HepG2 (cell line): ENCODE results near the gene NUP58. TPM values are rescaled to one million over a fixed set of nuclear protein-coding genes. Genes with fewer than 3 reads are reported as not detected.
A peak's percentile ranks its signal among the peaks of the same experiment; 100 is the strongest.

Experiments
- ATAC-seq: fragments of 200-7000 bp; cut with Tn5 transposase; 3 replicates; pipeline ENCODE4 v1.9.1; 2020; ENCODE audit warnings: mild to moderate bottlenecking, moderate library complexity
- BruUV-seq: library from RNA; stranded (reverse); fragments of 400-500 nt; replicated peaks from 2 replicates; lab custom pipeline; 2021; lab: Mats Ljungman, UMichigan
- CTCF ChIA-PET: fragments of 300-600 bp; formaldehyde crosslinking; extraction: SDS; loops from one replicate; lab custom pipeline; 2021; ENCODE audit warnings: low total read pairs, inconsistent platforms, low intra/inter-chr PET ratio; lab: Yijun Ruan, JAX
- POLR2A ChIA-PET: fragments of 350-600 bp; sonication (Branson Sonifier 250); formaldehyde crosslinking; loops from one replicate; lab custom pipeline; 2020; ENCODE audit warnings: antibody characterized with exemption, inconsistent platforms; lab: Yijun Ruan, JAX
- DNase-seq: peaks from one replicate; pipeline ENCODE4 v3.0.0-alpha.2; 2015; ENCODE audit warnings: low spot score
- FAIRE-seq: peaks from 3 replicates; lab custom pipeline; 2011; peaks lifted over from hg19 to GRCh38; lab: Jason Lieb, UNC
- H2AFZ ChIP-seq: one replicate; pipeline ENCODE4 v1.6.1; 2011; ENCODE audit warnings: low read length, inconsistent platforms
- H3K27ac ChIP-seq: fragments of 300-600 bp; 3 replicates; pipeline ENCODE4 v1.8.0; 2011; ENCODE audit warnings: mixed run types, mild to moderate bottlenecking, mixed read lengths, low read length, inconsistent platforms; ENCODE audit not compliant: insufficient read depth; ENCODE audit errors: extremely low read length
- H3K27me3 ChIP-seq, 2 experiments: fragments of 200-600 bp in 1 of 2; 2 replicates in 1 of 2; 3 replicates in 1 of 2; pipeline versions ENCODE4 v1.6.0 to v1.8.0; 2011; ENCODE audit warnings: low read length in 2 of 2, mild to moderate bottlenecking in 2 of 2, moderate library complexity in 2 of 2, inconsistent platforms in 1 of 2; ENCODE audit not compliant: insufficient read depth in 2 of 2, control insufficient read depth in 1 of 2
- H3K36me3 ChIP-seq, 2 experiments: fragments of 200-600 bp in 1 of 2; replicated peaks in 1 of 2; 2 replicates in 1 of 2; 3 replicates in 1 of 2; pipeline versions ENCODE4 v1.5.1 to v1.8.0; 2011; ENCODE audit warnings: low read length in 2 of 2, inconsistent platforms in 1 of 2; ENCODE audit not compliant: insufficient read depth in 2 of 2, control insufficient read depth in 1 of 2
- H3K4me1 ChIP-seq: 2 replicates; pipeline ENCODE4 v1.5.1; 2012; ENCODE audit warnings: low read length, inconsistent platforms; ENCODE audit not compliant: insufficient read depth
- H3K4me2 ChIP-seq: 2 replicates; pipeline ENCODE4 v1.6.0; 2011; ENCODE audit warnings: low read depth, low read length, inconsistent platforms
- H3K4me3 ChIP-seq, 3 experiments: fragments of 200-600 bp in 1 of 3; sonication (generic), shearing (Covaris generic) in 1 of 3; replicated peaks in 1 of 3; 2 replicates each; pipeline ENCODE4 v1.5.1; 2011 to 2016; ENCODE audit warnings: low read length in 3 of 3, inconsistent platforms in 2 of 3, low read depth in 2 of 3, mild to moderate bottlenecking in 2 of 3, control low read depth in 1 of 3, mixed read lengths in 1 of 3; ENCODE audit not compliant: insufficient read depth in 1 of 3
- H3K79me2 ChIP-seq: one replicate; pipeline ENCODE4 v1.6.1; 2011; ENCODE audit warnings: low read length, inconsistent platforms; ENCODE audit not compliant: insufficient read depth
- H3K9ac ChIP-seq: 2 replicates; pipeline ENCODE4 v1.6.0; 2011; ENCODE audit warnings: mild to moderate bottlenecking, low read depth, low read length, inconsistent platforms; ENCODE audit not compliant: insufficient read depth
- H3K9me3 ChIP-seq: 2 replicates; pipeline ENCODE4 v1.5.1; 2012; ENCODE audit warnings: mild to moderate bottlenecking, low read length
- H4K20me1 ChIP-seq: 2 replicates; pipeline ENCODE4 v1.6.0; 2011; ENCODE audit warnings: inconsistent platforms, mild to moderate bottlenecking, low read length, moderate library complexity; ENCODE audit not compliant: insufficient read depth
- AGO1 ChIP-seq: fragments of 200-400 bp; formaldehyde crosslinking; IDR thresholded peaks from 2 replicates; pipeline ENCODE4 v1.6.1; 2017; ENCODE audit warnings: mild to moderate bottlenecking, low read depth, low read length, moderate library complexity; ENCODE audit not compliant: poor library complexity, severe bottlenecking
- ARNTL ChIP-seq: sonication (generic); formaldehyde crosslinking; IDR thresholded peaks from 2 replicates; pipeline ENCODE4 v1.4.0; 2020; ENCODE audit warnings: mild to moderate bottlenecking, missing genetic modification reagents
- EED ChIP-seq: sonication (generic); formaldehyde crosslinking; IDR thresholded peaks from 2 replicates; pipeline ENCODE4 v1.5.0; 2020; ENCODE audit warnings: mild to moderate bottlenecking, missing genetic modification reagents
- KMT2B ChIP-seq: IDR thresholded peaks from 2 replicates; pipeline ENCODE4 v1.6.1; 2016; ENCODE audit warnings: missing genetic modification reagents, missing compliant biosample characterization
- MATR3 ChIP-seq: sonication (generic); formaldehyde crosslinking; IDR thresholded peaks from 2 replicates; pipeline ENCODE4 v1.4.0; 2020; ENCODE audit warnings: missing genetic modification reagents
- MED1 ChIP-seq: sonication (generic); formaldehyde crosslinking; IDR thresholded peaks from 2 replicates; pipeline ENCODE4 v1.4.0; 2020; ENCODE audit warnings: missing genetic modification reagents
- NR2F2 ChIP-seq: IDR thresholded peaks from 2 replicates; pipeline ENCODE4 v1.6.1; 2012; ENCODE audit warnings: low read depth, inconsistent platforms, borderline replicate concordance
- RFX3 ChIP-seq: IDR thresholded peaks from 2 replicates; pipeline ENCODE4 v1.6.1; 2016; ENCODE audit warnings: missing biosample characterization, missing genetic modification reagents
- RFXAP ChIP-seq: sonication (generic); formaldehyde crosslinking; IDR thresholded peaks from 2 replicates; pipeline ENCODE4 v1.4.0; 2020; ENCODE audit warnings: missing genetic modification reagents, borderline replicate concordance
- U2AF2 ChIP-seq: fragments of 200-400 bp; formaldehyde crosslinking; IDR thresholded peaks from 2 replicates; pipeline ENCODE4 v1.6.1; 2017; ENCODE audit warnings: low read depth, mild to moderate bottlenecking, low read length
- ZC3H13 ChIP-seq: sonication (generic); formaldehyde crosslinking; IDR thresholded peaks from 2 replicates; pipeline ENCODE4 v1.8.1; 2023; ENCODE audit warnings: mild to moderate bottlenecking, missing genetic modification reagents, moderate library complexity
- ZNF329 ChIP-seq: sonication (generic); formaldehyde crosslinking; IDR thresholded peaks from 2 replicates; pipeline ENCODE4 v1.9.0; 2021; ENCODE audit warnings: low read depth, mild to moderate bottlenecking, missing genetic modification reagents
- ZNF335 ChIP-seq: sonication (generic); formaldehyde crosslinking; IDR thresholded peaks from 2 replicates; pipeline ENCODE4 v1.4.0; 2020; ENCODE audit warnings: missing genetic modification reagents
- ZNF615 ChIP-seq: sonication (generic); formaldehyde crosslinking; IDR thresholded peaks from 2 replicates; pipeline ENCODE4 v1.5.0; 2020; ENCODE audit warnings: mild to moderate bottlenecking, missing genetic modification reagents, borderline replicate concordance
- WGBS: methylation state at CpG from one replicate; pipeline ENCODE4 v1.1.6; 2017; ENCODE audit warnings: low lambda C conversion rate; 5-methylcytosine and 5-hydroxymethylcytosine counted together
- in situ Hi-C: cut with HindIII; loops from 2 replicates; pipeline ENCODE4 v1.10.0; 2017; ENCODE audit warnings: low pct_unique_long_range_greater_than_20kb; ENCODE audit not compliant: extremely low pct_ligation_motif_present
- intact Hi-C: fragments of 100-400 bp; cut with micrococcal nuclease; formaldehyde crosslinking; loops from one replicate; pipeline ENCODE4 v1.10.0; 2022; ENCODE audit not compliant: unreplicated experiment
- polyA plus RNA-seq, 8 experiments: library from polyadenylated mRNA; depleted of rRNA in 3 of 8; stranded (reverse) in 7 of 8; unstranded in 1 of 8; fragments of >200 nt; fragmentation: Illumina TruSeq in 4 of 8; extraction: Trizol in 4 of 8; gene quantifications; 2 replicates each; pipeline versions ENCODE4 v1.2.1 to v1.2.3, GENCODE V29; 2011 to 2016; ENCODE audit warnings: low read depth in 4 of 8, missing spikeins in 1 of 8, mixed read lengths in 1 of 8; ENCODE audit not compliant: insufficient read depth in 1 of 8
- total RNA-seq, 5 experiments: library from RNA; depleted of rRNA; stranded (reverse); fragments of >200 nt; fragmentation: Illumina TruSeq; extraction: Trizol; gene quantifications; 2 replicates each; pipeline ENCODE4 v1.2.3, GENCODE V29; 2016; ENCODE audit warnings: low read depth in 1 of 5
- TF ChIP-seq, protein P1 (sequence below): sonication (generic); formaldehyde crosslinking; IDR thresholded peaks from 2 replicates; pipeline ENCODE4 v1.8.1; 2022; ENCODE audit warnings: low read depth, mild to moderate bottlenecking, missing genetic modification reagents
- TF ChIP-seq, protein P2 (sequence below): sonication (generic); formaldehyde crosslinking; conservative IDR thresholded peaks from 2 replicates; pipeline ENCODE4 v1.8.0; 2022; ENCODE audit warnings: low read depth, missing genetic modification reagents
- TF ChIP-seq, protein P3 (sequence below): fragments of 450-650 bp; IDR thresholded peaks from 2 replicates; pipeline ENCODE4 v1.6.1; 2016

The NUP58 gene
- total and polyA plus RNA-seq, 2 of the 13 experiments (the other 11 are each of a cell fraction or from before 2014, with no cell fraction given) = 45.4 to 46.5 TPM

DNA sequence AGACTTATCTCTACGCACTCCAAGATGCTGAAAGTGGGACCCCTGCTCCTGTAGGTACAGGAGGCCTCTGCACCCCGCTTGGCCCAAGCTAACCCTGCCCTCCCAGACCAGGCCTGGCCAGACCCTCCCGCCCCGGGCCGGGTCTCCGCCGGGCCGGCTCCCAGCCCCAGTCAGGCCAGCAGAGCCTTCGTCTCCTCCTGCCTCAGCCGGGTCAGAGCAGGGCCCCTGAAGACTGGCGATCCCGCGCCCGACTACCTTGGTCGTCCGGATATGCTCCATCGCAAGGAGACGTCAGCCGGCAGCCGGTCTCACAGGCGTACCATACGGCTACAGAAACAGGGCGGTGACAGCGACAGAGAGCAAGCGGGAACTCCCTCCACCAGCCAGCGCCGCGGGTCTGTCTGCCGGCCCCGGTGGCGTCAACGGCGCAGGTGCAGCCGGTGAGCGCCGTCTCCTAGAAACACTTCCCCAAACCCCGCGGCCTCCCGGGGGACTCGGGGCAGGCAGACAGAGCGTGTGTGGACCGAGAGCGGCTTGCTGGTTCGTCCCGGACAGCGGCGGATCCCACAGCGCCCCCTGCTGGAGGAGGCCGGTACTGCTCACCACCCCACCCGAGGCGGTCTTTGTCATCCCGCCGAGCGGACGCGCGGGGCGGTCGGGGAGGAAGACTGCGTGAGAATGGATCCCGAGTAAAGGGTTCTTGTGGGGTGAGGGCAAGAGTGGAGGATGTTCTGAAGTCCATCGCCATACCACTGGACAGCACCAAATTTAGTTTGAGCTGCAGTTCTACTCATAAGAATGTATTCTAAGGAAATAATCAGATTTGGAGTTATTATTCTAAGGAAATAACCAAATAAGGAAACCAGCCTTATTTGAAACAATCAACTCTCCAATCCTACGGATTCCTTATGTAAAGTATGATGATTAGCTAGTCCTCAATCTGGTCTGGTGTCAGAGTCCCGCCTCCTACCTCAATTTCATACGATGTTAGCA, 14.2 kb upstream of the NUP58 start, which contains the start of gene MTMR6 (continued):
- TF ChIP-seq ZNF329 (CRISPR knock-in tag) (0 out of 2 replicates have a peak, but pooled peaks have one; percentile 34), AGO1 (no peak), U2AF2 (no peak)
- TF ChIP-seq, protein P1, sequence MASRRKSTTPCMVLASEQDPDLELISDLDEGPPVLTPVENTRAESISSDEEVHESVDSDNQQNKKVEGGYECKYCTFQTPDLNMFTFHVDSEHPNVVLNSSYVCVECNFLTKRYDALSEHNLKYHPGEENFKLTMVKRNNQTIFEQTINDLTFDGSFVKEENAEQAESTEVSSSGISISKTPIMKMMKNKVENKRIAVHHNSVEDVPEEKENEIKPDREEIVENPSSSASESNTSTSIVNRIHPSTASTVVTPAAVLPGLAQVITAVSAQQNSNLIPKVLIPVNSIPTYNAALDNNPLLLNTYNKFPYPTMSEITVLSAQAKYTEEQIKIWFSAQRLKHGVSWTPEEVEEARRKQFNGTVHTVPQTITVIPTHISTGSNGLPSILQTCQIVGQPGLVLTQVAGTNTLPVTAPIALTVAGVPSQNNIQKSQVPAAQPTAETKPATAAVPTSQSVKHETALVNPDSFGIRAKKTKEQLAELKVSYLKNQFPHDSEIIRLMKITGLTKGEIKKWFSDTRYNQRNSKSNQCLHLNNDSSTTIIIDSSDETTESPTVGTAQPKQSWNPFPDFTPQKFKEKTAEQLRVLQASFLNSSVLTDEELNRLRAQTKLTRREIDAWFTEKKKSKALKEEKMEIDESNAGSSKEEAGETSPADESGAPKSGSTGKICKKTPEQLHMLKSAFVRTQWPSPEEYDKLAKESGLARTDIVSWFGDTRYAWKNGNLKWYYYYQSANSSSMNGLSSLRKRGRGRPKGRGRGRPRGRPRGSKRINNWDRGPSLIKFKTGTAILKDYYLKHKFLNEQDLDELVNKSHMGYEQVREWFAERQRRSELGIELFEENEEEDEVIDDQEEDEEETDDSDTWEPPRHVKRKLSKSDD (CRISPR knock-in tag) = 0 out of 2 replicates have a peak, but pooled peaks have one; percentile 42

- WGBS = 28% methylated on average over 2 of the region's 2 CpGs
- POLR2A ChIA-PET = no interaction called here
- CTCF ChIA-PET = no interaction called here
- no peak for TF ChIP-seq EED
- TF ChIP-seq ZNF335 = no peak
- no peak for TF ChIP-seq RFX3 (CRISPR knock-in tag)
- TF ChIP-seq KMT2B (CRISPR knock-in tag) = no peak
- no peak for TF ChIP-seq NR2F2
- no peak for TF ChIP-seq ZC3H13 (CRISPR knock-in tag)
- no peak for TF ChIP-seq ZNF615 (CRISPR knock-in tag)
- TF ChIP-seq, protein P2, sequence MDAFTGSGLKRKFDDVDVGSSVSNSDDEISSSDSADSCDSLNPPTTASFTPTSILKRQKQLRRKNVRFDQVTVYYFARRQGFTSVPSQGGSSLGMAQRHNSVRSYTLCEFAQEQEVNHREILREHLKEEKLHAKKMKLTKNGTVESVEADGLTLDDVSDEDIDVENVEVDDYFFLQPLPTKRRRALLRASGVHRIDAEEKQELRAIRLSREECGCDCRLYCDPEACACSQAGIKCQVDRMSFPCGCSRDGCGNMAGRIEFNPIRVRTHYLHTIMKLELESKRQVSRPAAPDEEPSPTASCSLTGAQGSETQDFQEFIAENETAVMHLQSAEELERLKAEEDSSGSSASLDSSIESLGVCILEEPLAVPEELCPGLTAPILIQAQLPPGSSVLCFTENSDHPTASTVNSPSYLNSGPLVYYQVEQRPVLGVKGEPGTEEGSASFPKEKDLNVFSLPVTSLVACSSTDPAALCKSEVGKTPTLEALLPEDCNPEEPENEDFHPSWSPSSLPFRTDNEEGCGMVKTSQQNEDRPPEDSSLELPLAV (CRISPR knock-in tag) = no peak
- no peak for TF ChIP-seq MED1 (CRISPR knock-in tag)
- no peak for TF ChIP-seq ARNTL (CRISPR knock-in tag)
- TF ChIP-seq, protein P3, sequence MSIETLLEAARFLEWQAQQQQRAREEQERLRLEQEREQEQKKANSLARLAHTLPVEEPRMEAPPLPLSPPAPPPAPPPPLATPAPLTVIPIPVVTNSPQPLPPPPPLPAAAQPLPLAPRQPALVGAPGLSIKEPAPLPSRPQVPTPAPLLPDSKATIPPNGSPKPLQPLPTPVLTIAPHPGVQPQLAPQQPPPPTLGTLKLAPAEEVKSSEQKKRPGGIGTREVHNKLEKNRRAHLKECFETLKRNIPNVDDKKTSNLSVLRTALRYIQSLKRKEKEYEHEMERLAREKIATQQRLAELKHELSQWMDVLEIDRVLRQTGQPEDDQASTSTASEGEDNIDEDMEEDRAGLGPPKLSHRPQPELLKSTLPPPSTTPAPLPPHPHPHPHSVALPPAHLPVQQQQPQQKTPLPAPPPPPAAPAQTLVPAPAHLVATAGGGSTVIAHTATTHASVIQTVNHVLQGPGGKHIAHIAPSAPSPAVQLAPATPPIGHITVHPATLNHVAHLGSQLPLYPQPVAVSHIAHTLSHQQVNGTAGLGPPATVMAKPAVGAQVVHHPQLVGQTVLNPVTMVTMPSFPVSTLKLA = no peak
- TF ChIP-seq MATR3 (CRISPR knock-in tag) = no peak
- TF ChIP-seq RFXAP (CRISPR knock-in tag) = no peak
Observed at GRCh38 chr13:25288966-25289365, 12.5 kb upstream of the NUP58 start.

More at GRCh38 chr13:25288966-25289365, 12.5 kb upstream of the NUP58 start:
- intact Hi-C loops = loop anchor here (5.0 kb wide), 1 partner anchor 57 kb away; no protein-coding TSS in a partner anchor
- DNase-seq (no peak), ATAC-seq (no peak), FAIRE-seq (no peak)
- Histone ChIP-seq H2AFZ (no peak overlapping the region), H3K27me3 (peaks cover 0 to 16% of the 10 kb centered on the region in 2 experiments; a peak in 1 of 5 replicates), H3K27ac (no peak overlapping the region), H3K4me3 (no peak overlapping the region), H3K36me3 (no peaks in the 10 kb centered on the region), H3K9ac (no peak overlapping the region), H3K79me2 (peaks cover 9% of the 10 kb centered on the region), H3K4me1 (peaks cover 28% of the 10 kb centered on the region), H3K4me2 (no peak overlapping the region), H3K9me3 (no peaks in the 10 kb centered on the region), H4K20me1 (no peaks in the 10 kb centered on the region)
- in situ Hi-C loops = no loop called here
- no TSS peak for BruUV-seq
